ENCODE data around the gene ZNF80.

Gene ZNF80

GRCh38 chr3:114235431-114235830 lies 1.9 kb downstream of the ZNF80 start:
- TF ChIP-seq CTCF (IDR thresholded peaks at IDR 0.05; ENCODE audit: low read depth, low read length, missing control alignments): no peak
- H3K4me3 ChIP-seq (replicated peaks; ENCODE audit: low read depth, low read length): no peak overlapping the region
- no peak for DNase-seq (ENCODE audit: extremely low read depth, low read depth)

GRCh38 chr3:114234745-114235144 lies 2.6 kb downstream of the ZNF80 start:
- H3K4me3 ChIP-seq (replicated peaks; ENCODE audit: low read depth, low read length): no peak overlapping the region
- no peak for TF ChIP-seq CTCF (IDR thresholded peaks at IDR 0.05; ENCODE audit: low read depth, low read length, missing control alignments)
- no peak for DNase-seq (ENCODE audit: extremely low read depth, low read depth)

- DNase-seq (ENCODE audit: extremely low read depth, low read depth): no peak
- no peak overlapping the region for H3K4me3 ChIP-seq (replicated peaks; ENCODE audit: low read depth, low read length)
- TF ChIP-seq CTCF (IDR thresholded peaks at IDR 0.05; ENCODE audit: low read depth, low read length, missing control alignments): no peak
Observed at GRCh38 chr3:114231616-114232015, 5.8 kb downstream of the ZNF80 start.

GRCh38 chr3:114227076-114227475 lies 10.3 kb downstream of the ZNF80 start:
- TF ChIP-seq CTCF (IDR thresholded peaks at IDR 0.05; ENCODE audit: low read depth, low read length, missing control alignments): no peak
- H3K4me3 ChIP-seq (replicated peaks; ENCODE audit: low read depth, low read length): no peak overlapping the region
- DNase-seq (ENCODE audit: extremely low read depth, low read depth): no peak

GRCh38 chr3:114226313-114226712 lies 11.1 kb downstream of the ZNF80 start:
- H3K4me3 ChIP-seq (replicated peaks; ENCODE audit: low read depth, low read length): no peak overlapping the region
- DNase-seq (ENCODE audit: extremely low read depth, low read depth): no peak
- TF ChIP-seq CTCF (IDR thresholded peaks at IDR 0.05; ENCODE audit: low read depth, low read length, missing control alignments): no peak

GRCh38 chr3:114223143-114223542 lies 14.2 kb downstream of the ZNF80 start:
- no peak for TF ChIP-seq CTCF (IDR thresholded peaks at IDR 0.05; ENCODE audit: low read depth, low read length, missing control alignments)
- DNase-seq (ENCODE audit: extremely low read depth, low read depth): no peak
- H3K4me3 ChIP-seq (replicated peaks; ENCODE audit: low read depth, low read length): no peak overlapping the region

- no peak for TF ChIP-seq CTCF (IDR thresholded peaks at IDR 0.05; ENCODE audit: low read depth, low read length, missing control alignments)
- no peak overlapping the region for H3K4me3 ChIP-seq (replicated peaks; ENCODE audit: low read depth, low read length)
- DNase-seq (ENCODE audit: extremely low read depth, low read depth): no peak
Observed at GRCh38 chr3:114221881-114222264, 15.5 kb downstream of the ZNF80 start.
